HG02970 (cell line): Measurements from ENCODE around the gene CCDC13.

ENCODE experiments used
- ATAC-seq: cut with Tn5 transposase; IDR thresholded peaks from one replicate; pipeline ENCODE4 v1.9.1; 2021; ENCODE audit warnings: mild to moderate bottlenecking, moderate library complexity, moderate number of reproducible peaks; ENCODE audit not compliant: unreplicated experiment, low FRiP score

The CCDC13 gene

GRCh38 chr3:42755681-42756578, 17.1 kb downstream of the CCDC13 start:
- no peak for ATAC-seq

GRCh38 chr3:42753757-42754156, 19.3 kb downstream of the CCDC13 start:
- no peak for ATAC-seq

DNA sequence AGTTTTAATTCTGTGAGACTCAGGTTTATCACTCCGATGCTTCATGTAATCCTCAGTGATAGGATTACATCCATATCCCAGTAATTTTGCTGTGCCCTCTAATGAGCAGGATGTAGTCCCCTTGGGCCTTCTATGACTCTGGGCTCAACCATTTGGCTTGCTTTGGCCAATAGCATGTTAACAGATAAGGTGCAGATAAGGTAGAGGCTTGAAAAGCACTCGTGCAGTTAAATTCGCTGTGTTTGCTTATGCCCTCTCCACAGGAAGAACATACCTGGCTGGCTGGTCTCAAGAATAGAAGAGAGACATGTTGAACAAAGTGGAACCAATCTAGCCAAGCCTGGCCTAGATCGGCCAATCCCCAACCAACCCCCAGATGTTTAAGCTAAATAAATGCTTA, 20.1 kb downstream of the CCDC13 start:
- ATAC-seq = no peak

DNA sequence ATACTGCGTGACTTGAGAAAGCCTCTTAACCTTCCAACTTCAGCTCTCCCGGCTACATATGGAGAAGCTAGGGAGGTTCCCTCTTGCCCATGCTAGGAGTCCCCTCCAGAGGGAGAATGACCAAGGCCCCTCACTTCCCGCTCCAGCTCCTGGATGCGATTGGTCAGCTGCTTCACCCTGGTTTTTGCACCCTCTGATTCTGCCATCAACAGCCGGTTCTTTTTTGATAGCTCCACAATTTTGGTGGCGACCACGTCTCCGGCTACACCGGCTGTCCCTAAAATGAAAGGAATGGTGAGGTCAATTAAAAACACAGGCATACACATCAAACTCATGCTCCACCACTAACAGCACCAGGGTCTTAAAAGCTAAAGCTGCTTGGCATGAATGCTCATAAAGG, 20.6 kb downstream of the CCDC13 start:
- ATAC-seq = no peak

- ATAC-seq = no peak
These were observed 21.4 kb downstream of the CCDC13 start for GRCh38 chr3:42751609-42752008.

GRCh38 chr3:42750834-42751233, 22.2 kb downstream of the CCDC13 start:
- ATAC-seq = no peak

GRCh38 chr3:42749753-42750231, 23.3 kb downstream of the CCDC13 start:
- ATAC-seq = no peak

GRCh38 chr3:42749025-42749752, 23.9 kb downstream of the CCDC13 start:
- ATAC-seq = no peak

- ATAC-seq = no peak
These were observed 25.5 kb downstream of the CCDC13 start for GRCh38 chr3:42747581-42747980.

- no peak for ATAC-seq
These were observed 26.3 kb downstream of the CCDC13 start for GRCh38 chr3:42746455-42747450.

GRCh38 chr3:42745776-42746454, 27.1 kb downstream of the CCDC13 start:
- ATAC-seq = no peak

GRCh38 chr3:42745291-42745745, 27.7 kb downstream of the CCDC13 start:
- ATAC-seq = no peak

- no peak for ATAC-seq
These were observed 29.7 kb downstream of the CCDC13 start for GRCh38 chr3:42743204-42743995.

- ATAC-seq = no peak
These were observed 30.4 kb downstream of the CCDC13 start for GRCh38 chr3:42742688-42743087.

DNA sequence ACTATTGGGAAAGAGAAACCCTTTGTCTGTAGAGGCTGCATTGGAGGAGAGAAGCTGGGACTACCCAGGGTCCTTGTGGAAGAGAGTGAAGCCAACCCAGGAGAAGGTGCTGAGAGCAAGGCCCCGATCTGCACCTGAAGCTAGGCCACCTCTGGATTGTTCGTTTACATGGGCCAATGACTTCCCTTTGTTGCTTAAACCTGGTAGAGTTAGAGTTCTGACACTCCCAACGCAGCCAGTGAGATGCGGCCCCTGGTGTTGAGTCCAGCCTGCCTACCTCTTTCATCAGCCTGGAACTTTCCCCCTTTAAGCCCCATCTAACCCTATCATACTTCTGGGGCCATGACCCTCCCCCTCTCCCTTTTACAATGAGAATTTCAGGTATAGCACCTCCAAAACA, 30.8 kb downstream of the CCDC13 start:
- no peak for ATAC-seq

- ATAC-seq = no peak
These were observed 31.3 kb downstream of the CCDC13 start for GRCh38 chr3:42741796-42742195.

DNA sequence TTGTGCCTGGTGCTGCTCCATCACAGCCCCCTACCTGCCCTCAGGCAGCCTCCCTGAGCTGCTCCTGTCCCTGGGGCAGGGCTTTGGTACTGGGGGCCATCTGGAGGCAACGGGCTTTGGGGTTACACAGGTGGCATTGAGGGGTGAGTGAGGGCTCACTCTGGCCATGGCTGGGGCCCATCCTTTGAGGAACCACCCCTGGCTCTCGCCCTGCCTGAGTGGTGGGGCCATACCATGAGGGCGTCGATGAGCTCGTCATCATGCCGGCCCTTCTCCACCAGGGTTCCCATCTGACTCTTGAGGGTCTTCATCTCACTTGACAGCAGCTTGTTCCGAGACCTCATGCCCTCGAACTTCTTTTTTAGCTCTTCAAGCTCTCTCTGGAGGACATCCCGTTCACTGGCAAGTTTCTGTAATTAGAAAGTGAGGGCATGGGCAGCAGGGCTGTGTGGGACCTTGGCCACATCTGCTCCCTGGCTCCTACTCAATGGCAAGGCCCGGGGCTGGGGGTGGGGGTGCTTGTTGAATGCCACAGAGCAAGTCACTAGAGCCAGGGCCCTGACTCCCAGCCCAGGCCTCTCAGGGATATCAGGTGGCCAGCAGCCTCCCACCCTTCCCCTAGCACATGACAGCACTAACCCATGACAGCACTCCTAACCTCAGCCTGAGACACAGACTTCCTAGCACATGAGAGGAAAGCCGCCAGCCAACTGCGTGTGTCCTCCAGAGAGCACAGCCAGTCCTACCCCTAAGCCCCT, 33.5 kb downstream of the CCDC13 start:
- no peak for ATAC-seq

DNA sequence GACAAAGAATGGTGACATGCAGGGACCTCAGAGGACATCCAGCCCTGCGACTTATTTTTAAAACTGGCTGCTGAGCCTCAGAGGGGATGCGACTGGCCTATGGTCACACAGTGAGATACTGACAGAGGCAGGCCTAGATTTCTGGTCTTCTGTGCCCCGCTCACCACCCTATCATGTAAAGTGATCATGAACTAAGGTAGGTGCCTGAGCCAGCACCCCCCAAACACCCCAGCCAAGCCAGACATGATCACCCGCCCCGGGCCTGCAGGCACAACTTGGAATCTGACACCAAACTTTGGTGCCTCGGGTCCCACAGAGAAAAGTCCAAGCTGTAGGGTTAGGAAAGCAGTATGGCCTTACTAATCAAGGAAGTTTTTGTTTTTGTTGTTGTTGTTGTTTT, 36.5 kb downstream of the CCDC13 start:
- no peak for ATAC-seq
